ENCODE measurements around the gene PPP1R12B. TPM values are rescaled to one million over a fixed set of nuclear protein-coding genes. Genes with fewer than 3 reads are reported as not detected.

The PPP1R12B gene
- polyA plus RNA-seq, 1 donor (not counting 4 experiments of a cell fraction or from before 2014, with no cell fraction given), result 6.9 TPM

- no peak for DNase-seq (ENCODE audit: low read depth, low spot score)
These were observed 30.3 kb upstream of the PPP1R12B start for GRCh38 chr1:202317941-202318925.

GRCh38 chr1:202319381-202320080 is 29.0 kb upstream of the PPP1R12B start:
- no peaks in the 10 kb centered on the region for H4K20me1 ChIP-seq (ENCODE audit: control insufficient read depth, extremely low read depth, insufficient read depth, low read length)
- H3K79me2 ChIP-seq (ENCODE audit: control insufficient read depth, insufficient read depth, low read length), result no peaks in the 10 kb centered on the region

More at GRCh38 chr1:202317941-202318925, 30.3 kb upstream of the PPP1R12B start:
- Histone ChIP-seq H3K4me3 (ENCODE audit: control insufficient read depth in 2 of 3, extremely low read depth in 1 of 3, insufficient read depth in 2 of 3, low read depth in 1 of 3, low read length in 3 of 3) (no peak overlapping the region), H3K9me1 (ENCODE audit: control insufficient read depth, extremely low read depth, insufficient read depth, low read length) (no peaks in the 10 kb centered on the region), H3K9me3 (ENCODE audit: control insufficient read depth, low read depth, low read length) (no peaks in the 10 kb centered on the region), H3K27me3 (ENCODE audit: control insufficient read depth, extremely low read depth, insufficient read depth, low read length) (no peaks in the 10 kb centered on the region), H3K27ac (ENCODE audit: control insufficient read depth, insufficient read depth, low read length) (no peak overlapping the region), H3K9ac (ENCODE audit: control insufficient read depth, extremely low read depth, insufficient read depth, low read length) (no peak overlapping the region), H2AFZ (ENCODE audit: control insufficient read depth, low read length) (no peak overlapping the region), H4K20me1 (ENCODE audit: control insufficient read depth, extremely low read depth, insufficient read depth, low read length) (no peaks in the 10 kb centered on the region), H3K36me3 (ENCODE audit: control insufficient read depth in 2 of 2, extremely low read depth in 1 of 2, insufficient read depth in 2 of 2, low read length in 2 of 2) (no peaks in the 10 kb centered on the region), H3K4me1 (ENCODE audit: control insufficient read depth, extremely low read depth, insufficient read depth, low read length) (no peaks in the 10 kb centered on the region), H3K4me2 (ENCODE audit: control insufficient read depth, extremely low read depth, insufficient read depth, low read depth, low read length) (no peak overlapping the region), H3K79me2 (ENCODE audit: control insufficient read depth, insufficient read depth, low read length) (no peaks in the 10 kb centered on the region)
- TF ChIP-seq CTCF (optimal IDR thresholded peaks at IDR 0.05 in 1 of 3, IDR thresholded peaks at IDR 0.05 in 1 of 3, conservative IDR thresholded peaks at IDR 0.05 in 1 of 3; ENCODE audit: extremely low read depth in 1 of 3, insufficient read depth in 2 of 3, low read length in 3 of 3), result no peak
- TF ChIP-seq EZH2 (IDR thresholded peaks at IDR 0.05; ENCODE audit: low read length), result no peak
- dilution Hi-C loops (cut with MboI; ENCODE audit: extremely low pct_ligation_motif_present, low sequenced_read_pairs), result no loop called here
- FAIRE-seq, result no peak

More at GRCh38 chr1:202319381-202320080, 29.0 kb upstream of the PPP1R12B start:
- TF ChIP-seq EZH2 (IDR thresholded peaks at IDR 0.05; ENCODE audit: low read length) (no peak), CTCF (optimal IDR thresholded peaks at IDR 0.05 in 1 of 3, IDR thresholded peaks at IDR 0.05 in 1 of 3, conservative IDR thresholded peaks at IDR 0.05 in 1 of 3; ENCODE audit: extremely low read depth in 1 of 3, insufficient read depth in 2 of 3, low read length in 3 of 3) (no peak)
- DNase-seq (ENCODE audit: low read depth, low spot score) (no peak), FAIRE-seq (no peak)
- H3K4me2 ChIP-seq (ENCODE audit: control insufficient read depth, extremely low read depth, insufficient read depth, low read depth, low read length), result no peak overlapping the region
- no peaks in the 10 kb centered on the region for H3K27me3 ChIP-seq (ENCODE audit: control insufficient read depth, extremely low read depth, insufficient read depth, low read length)
- dilution Hi-C loops (cut with MboI; ENCODE audit: extremely low pct_ligation_motif_present, low sequenced_read_pairs), result no loop called here
- H2AFZ ChIP-seq (ENCODE audit: control insufficient read depth, low read length), result no peak overlapping the region
- no peak overlapping the region for H3K4me3 ChIP-seq (ENCODE audit: control insufficient read depth in 2 of 3, extremely low read depth in 1 of 3, insufficient read depth in 2 of 3, low read depth in 1 of 3, low read length in 3 of 3)
- H3K9me1 ChIP-seq (ENCODE audit: control insufficient read depth, extremely low read depth, insufficient read depth, low read length), result no peaks in the 10 kb centered on the region
- H3K4me1 ChIP-seq (ENCODE audit: control insufficient read depth, extremely low read depth, insufficient read depth, low read length), result no peaks in the 10 kb centered on the region
- no peak overlapping the region for H3K9ac ChIP-seq (ENCODE audit: control insufficient read depth, extremely low read depth, insufficient read depth, low read length)
- no peaks in the 10 kb centered on the region for H3K36me3 ChIP-seq (ENCODE audit: control insufficient read depth in 2 of 2, extremely low read depth in 1 of 2, insufficient read depth in 2 of 2, low read length in 2 of 2)
- no peak overlapping the region for H3K27ac ChIP-seq (ENCODE audit: control insufficient read depth, insufficient read depth, low read length)
- H3K9me3 ChIP-seq (ENCODE audit: control insufficient read depth, low read depth, low read length), result no peaks in the 10 kb centered on the region

Measured in keratinocyte (primary cell).